GM19035 (cell line): Measurements from ENCODE around the gene PIEZO1.
"Not testable (repeated sequence)": the region's sequence is repeated elsewhere in the genome, so short reads cannot be mapped to it uniquely, and the experiment has no call there.

Source experiments
- ATAC-seq: cut with Tn5 transposase; IDR thresholded peaks from one replicate; pipeline ENCODE4 v1.9.1; 2021; ENCODE audit not compliant: unreplicated experiment

Gene PIEZO1

GRCh38 chr16:88785106-88785924, at the start of gene PIEZO1:
PIEZO1 (minus strand) TSS chr16:88785220; CDS start chr16:88784964, 256 bp downstream.
- ATAC-seq, result no peak

GRCh38 chr16:88834670-88835069, 49.6 kb upstream of the PIEZO1 start:
- ATAC-seq, result no peak

DNA sequence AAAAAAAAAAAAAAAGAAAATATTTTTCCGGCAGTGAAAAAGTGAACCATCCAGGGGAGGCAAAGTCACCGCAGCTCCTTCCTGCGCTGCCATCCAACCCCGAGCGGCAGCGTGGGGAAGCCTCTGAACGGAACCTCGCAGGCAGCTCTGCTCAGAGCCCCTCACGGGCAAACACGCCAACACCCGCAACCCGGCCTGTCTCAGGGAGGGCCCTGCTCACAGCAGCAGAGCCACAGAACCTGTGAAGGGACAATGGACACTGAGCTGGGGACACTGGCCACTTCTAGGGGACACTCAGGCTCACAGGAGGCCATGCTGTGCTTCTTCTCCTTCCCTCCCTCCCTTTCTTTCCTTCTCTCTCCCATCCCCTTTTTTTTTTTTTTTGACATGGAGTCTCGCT, 48.1 kb upstream of the PIEZO1 start:
- no peak for ATAC-seq

- no peak for ATAC-seq
Observed at GRCh38 chr16:88831838-88832237, 46.8 kb upstream of the PIEZO1 start.

GRCh38 chr16:88830783-88831182, 45.8 kb upstream of the PIEZO1 start:
- ATAC-seq, result no peak

DNA sequence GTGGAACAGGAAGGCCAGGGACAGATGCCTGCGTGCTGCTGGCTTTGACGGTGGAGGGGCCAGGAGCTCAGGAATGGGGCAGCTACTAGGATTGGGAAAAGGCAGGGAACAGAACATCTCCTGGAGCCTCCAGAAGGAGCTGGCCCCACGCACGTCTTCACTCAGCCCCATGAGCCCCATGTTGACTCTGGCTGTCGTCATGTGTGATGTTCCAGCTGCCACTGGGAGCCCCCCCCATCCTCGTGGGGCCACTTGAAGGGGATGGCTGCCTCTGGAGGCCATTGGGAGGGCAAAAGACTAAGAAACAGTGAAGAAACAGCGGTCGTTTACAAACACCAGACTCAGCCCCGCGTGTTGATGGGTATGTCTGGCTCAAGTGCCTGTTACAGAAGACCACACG, 45.2 kb upstream of the PIEZO1 start:
- ATAC-seq, result no peak

DNA sequence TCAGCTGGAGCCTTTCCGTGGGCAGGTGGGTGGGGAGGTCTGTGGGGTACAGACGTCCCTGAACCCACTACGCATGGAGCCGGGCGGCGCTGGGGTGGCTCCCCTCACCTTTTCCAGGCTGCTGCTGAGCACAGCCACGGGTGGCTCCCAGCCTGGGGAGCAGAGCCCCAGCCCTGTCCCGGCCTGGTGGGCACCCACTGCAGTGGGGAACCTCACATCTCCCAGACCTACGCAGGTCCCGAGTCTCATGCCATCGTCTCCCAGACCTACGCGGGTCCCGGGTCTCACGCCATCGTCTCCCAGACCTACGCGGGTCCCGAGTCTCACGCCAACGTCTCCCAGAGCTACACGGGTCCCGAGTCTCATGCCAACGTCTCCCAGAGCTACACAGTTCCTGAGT, 43.7 kb upstream of the PIEZO1 start:
- no peak for ATAC-seq

- ATAC-seq, result no peak
Observed at GRCh38 chr16:88827727-88828126, 42.7 kb upstream of the PIEZO1 start.

DNA sequence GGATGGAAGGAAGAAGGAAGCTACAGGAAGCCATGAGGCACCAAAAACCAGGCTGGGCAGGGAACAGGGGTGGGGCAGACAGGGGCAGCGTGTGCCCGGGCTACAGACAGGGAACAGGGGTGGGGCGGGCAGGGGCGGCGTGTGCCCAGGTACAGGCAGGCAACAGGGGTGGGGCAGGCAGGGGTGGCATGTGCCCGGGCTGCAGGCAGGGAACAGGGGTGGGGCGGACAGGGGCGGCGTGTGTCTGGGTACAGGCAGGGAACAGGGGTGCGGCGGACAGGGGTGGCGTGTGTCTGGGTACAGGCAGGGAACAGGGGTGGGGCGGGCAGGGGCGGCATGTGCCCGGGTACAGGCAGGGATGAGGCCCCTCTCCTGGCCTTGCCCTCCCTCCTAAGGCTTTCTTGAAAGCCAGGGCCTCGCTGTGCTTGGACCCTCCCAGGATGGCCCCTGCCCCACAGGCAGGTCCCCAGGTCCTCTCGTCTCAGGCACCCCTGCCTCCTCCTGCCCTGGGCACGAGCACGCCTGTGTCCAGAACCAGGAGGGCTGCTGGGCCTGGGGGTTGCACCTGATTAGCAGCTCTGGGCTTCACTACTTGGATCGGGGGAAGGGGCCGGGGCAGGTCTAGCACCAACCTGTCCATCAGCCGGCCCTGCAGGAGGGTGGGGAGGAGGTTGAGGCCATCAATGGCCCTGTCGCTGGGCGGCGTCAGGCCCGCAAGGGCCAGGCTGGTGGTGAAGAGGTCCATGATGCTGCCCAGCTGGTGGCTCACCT, 41.2 kb upstream of the PIEZO1 start:
- ATAC-seq, result no peak

DNA sequence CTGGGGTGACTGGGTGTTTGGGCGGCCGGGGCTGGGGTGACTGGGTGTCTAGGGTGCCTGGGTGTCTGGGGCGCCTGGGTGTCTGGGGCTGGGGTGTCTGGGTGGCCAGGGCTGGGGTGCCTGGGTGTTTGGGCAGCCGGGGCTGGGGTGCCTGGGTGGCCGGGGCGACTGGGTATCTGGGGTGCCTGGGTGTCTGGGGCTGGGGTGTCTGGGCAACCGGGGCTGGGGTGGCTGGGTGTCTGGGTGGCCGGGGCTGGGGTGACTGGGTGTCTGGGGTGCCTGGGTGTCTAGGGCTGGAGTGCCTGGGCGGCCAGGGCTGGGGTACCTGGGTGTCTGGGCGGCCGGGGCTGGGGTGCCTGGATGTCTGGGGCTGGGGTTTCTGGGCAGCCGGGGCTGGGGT, 40.1 kb upstream of the PIEZO1 start:
- ATAC-seq, result no peak

- ATAC-seq, result no peak
Observed at GRCh38 chr16:88824256-88825077, 39.4 kb upstream of the PIEZO1 start.

GRCh38 chr16:88823646-88824045, 38.6 kb upstream of the PIEZO1 start:
- ATAC-seq, result not testable (repeated sequence)

DNA sequence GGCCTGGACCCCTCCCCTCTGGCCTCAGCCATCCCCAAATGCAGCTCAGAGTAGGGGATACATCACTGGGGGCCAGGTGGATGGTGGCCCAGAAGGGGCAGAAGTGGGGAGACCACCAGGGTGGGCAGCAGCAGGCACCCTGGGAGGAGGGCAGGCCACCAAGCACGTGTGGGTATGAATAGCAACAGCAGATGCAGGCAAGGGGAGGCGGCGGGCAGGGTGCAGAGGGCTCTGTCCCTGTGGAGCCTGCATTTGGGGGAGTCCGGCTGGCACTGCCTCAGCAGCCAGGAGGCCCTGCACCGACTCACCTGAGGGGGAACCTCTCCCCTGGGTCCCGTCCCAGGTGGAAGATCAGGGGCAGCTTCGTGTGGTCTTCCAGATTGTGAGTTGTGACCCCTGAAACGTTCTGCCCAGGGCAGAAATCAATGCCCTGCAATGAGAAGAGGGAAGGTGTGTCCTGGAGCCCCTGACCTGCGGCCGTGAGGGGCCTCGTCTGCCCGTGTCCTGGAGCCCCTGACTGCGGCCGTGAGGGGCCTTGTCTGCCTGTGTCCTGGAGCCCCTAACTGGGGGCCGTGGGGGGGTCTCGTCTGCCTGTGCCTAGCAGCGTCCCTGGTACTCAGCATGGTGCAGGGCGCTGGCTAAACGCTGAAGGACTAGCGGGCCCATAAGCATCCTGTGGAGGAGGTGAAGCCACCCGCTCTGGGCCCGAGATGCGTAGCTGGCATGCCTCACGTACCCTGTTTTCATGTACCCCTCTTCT, 37.4 kb upstream of the PIEZO1 start:
- no peak for ATAC-seq

DNA sequence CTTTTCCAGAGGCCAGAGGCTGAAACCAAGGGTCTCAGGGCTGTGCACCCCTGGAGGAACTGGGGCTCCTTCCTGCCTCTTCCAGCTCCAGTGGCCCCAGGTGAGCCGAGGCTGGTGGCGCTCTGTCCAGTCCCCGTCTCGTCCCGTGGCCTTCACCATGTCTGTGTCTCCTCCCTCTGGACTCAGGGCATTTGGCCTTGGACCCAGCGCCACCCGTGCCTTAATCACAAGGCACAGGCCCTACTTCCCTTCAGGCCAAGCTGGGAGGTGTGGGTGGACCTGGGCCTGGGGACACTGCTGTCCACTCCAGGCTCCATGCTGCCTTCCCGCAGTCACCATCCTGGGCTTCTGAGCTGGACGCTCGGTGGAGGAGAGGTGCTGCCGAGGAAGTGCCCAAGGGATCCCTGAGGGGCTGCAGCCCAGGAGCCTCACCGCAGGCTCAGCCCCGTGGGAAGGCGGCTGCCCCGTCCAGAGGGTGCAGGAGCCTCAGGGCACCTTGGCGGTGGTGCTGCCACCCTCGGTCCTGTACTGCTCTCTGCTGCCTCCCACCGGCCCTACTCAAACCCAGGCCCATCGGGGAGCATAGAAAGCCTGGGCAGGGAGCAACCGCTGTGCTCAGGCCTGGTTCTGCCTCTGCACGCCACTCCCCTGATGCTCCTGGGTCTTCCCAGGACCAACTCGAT, 36.3 kb upstream of the PIEZO1 start:
- no peak for ATAC-seq

- no peak for ATAC-seq
Observed at GRCh38 chr16:88820385-88821025, 35.5 kb upstream of the PIEZO1 start.

DNA sequence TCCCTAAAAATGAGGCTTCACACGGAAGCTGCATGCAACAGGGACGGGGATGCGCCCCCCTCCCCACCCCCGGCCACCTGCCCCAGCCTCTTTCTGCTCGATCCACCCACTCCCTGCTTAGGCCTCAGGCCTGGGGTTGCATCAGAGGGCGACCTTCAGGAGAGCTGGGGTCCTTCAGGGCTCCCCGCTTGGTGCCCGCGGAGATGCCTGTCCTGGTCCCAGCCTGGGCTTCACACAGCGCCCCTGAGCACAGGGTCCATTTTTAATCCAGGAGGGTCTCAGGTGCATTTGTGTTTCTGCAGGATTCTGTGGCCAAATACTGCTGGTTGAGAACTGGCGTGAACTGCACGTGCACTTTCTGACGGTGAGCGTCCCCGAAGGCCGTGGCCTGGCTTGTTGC, 34.1 kb upstream of the PIEZO1 start:
- ATAC-seq, result no peak

DNA sequence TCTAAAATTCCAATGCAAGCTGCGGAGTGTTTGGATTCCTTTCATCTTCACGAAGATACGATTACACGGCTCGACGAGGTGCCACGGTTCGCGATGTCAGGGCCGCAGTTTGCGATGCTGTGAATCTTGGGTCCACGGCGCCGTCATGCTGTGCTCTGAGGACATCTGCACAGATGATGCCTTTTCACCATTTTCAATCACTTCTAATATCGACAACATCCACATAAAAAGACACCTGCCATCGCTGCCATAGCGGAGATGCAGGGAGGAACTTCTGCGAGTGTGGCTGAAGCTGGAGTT, 33.5 kb upstream of the PIEZO1 start:
- no peak for ATAC-seq

GRCh38 chr16:88817785-88818574, 33.0 kb upstream of the PIEZO1 start:
- no peak for ATAC-seq
